HCT116 (cell line): Measurements from ENCODE around the gene PABPC3.

ENCODE experiments used
- EZH2 ChIP-seq: fragments of 200-600 bp; sonication (generic); IDR thresholded peaks from 2 replicates; pipeline ENCODE4 v1.6.1; 2017; ENCODE audit warnings: antibody characterized with exemption, mixed run types
- SP1 ChIP-seq: IDR thresholded peaks from 2 replicates; pipeline ENCODE4 v1.6.1; 2012; ENCODE audit warnings: low read depth
- TF ChIP-seq, protein P1 (sequence below): IDR thresholded peaks from 2 replicates; pipeline ENCODE4 v1.6.1; 2012
- TF ChIP-seq, protein P2 (sequence below): IDR thresholded peaks from 2 replicates; pipeline ENCODE4 v1.6.1; 2012; ENCODE audit warnings: low read depth
- TF ChIP-seq, protein P3 (sequence below), 3 experiments: fragments of 200-600 bp in 1 of 3; sonication (generic) in 1 of 3; IDR thresholded peaks in 2 of 3; conservative IDR thresholded peaks in 1 of 3; 2 replicates each; pipeline ENCODE4 v1.5.1; 2012 to 2017; ENCODE audit warnings: low read depth in 2 of 3, low read length in 2 of 3, antibody characterized with exemption in 1 of 3, borderline replicate concordance in 1 of 3, control low read depth in 1 of 3, mild to moderate bottlenecking in 1 of 3, mixed read lengths in 1 of 3, mixed run types in 1 of 3, moderate library complexity in 1 of 3; ENCODE audit not compliant: insufficient read depth in 1 of 3

DNA sequence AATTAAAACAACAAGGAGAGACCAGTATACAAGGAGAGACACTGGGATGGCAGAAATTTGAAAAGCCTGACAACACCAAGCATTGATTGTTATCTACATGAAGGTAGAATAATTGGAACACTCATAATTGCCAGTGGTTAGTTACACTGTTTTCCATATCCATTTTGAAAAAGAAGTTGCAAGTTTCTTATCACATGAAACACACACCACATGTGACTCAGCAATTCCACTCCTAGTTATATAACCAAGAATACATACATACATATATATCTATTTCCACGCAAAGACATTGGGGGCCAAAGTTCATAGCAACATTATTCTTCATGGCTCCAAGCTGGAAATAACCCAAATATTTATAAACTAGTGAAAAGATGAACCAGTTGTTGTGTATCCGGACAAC is 15.2 kb upstream of the PABPC3 start:
- TF ChIP-seq, protein P1, sequence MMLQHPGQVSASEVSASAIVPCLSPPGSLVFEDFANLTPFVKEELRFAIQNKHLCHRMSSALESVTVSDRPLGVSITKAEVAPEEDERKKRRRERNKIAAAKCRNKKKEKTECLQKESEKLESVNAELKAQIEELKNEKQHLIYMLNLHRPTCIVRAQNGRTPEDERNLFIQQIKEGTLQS, result no peak
- no peak for TF ChIP-seq EZH2
- TF ChIP-seq, protein P2, sequence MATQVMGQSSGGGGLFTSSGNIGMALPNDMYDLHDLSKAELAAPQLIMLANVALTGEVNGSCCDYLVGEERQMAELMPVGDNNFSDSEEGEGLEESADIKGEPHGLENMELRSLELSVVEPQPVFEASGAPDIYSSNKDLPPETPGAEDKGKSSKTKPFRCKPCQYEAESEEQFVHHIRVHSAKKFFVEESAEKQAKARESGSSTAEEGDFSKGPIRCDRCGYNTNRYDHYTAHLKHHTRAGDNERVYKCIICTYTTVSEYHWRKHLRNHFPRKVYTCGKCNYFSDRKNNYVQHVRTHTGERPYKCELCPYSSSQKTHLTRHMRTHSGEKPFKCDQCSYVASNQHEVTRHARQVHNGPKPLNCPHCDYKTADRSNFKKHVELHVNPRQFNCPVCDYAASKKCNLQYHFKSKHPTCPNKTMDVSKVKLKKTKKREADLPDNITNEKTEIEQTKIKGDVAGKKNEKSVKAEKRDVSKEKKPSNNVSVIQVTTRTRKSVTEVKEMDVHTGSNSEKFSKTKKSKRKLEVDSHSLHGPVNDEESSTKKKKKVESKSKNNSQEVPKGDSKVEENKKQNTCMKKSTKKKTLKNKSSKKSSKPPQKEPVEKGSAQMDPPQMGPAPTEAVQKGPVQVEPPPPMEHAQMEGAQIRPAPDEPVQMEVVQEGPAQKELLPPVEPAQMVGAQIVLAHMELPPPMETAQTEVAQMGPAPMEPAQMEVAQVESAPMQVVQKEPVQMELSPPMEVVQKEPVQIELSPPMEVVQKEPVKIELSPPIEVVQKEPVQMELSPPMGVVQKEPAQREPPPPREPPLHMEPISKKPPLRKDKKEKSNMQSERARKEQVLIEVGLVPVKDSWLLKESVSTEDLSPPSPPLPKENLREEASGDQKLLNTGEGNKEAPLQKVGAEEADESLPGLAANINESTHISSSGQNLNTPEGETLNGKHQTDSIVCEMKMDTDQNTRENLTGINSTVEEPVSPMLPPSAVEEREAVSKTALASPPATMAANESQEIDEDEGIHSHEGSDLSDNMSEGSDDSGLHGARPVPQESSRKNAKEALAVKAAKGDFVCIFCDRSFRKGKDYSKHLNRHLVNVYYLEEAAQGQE, result no peak
- TF ChIP-seq, protein P3, sequence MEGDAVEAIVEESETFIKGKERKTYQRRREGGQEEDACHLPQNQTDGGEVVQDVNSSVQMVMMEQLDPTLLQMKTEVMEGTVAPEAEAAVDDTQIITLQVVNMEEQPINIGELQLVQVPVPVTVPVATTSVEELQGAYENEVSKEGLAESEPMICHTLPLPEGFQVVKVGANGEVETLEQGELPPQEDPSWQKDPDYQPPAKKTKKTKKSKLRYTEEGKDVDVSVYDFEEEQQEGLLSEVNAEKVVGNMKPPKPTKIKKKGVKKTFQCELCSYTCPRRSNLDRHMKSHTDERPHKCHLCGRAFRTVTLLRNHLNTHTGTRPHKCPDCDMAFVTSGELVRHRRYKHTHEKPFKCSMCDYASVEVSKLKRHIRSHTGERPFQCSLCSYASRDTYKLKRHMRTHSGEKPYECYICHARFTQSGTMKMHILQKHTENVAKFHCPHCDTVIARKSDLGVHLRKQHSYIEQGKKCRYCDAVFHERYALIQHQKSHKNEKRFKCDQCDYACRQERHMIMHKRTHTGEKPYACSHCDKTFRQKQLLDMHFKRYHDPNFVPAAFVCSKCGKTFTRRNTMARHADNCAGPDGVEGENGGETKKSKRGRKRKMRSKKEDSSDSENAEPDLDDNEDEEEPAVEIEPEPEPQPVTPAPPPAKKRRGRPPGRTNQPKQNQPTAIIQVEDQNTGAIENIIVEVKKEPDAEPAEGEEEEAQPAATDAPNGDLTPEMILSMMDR (IDR thresholded peaks at IDR 0.05 in 2 of 3, conservative IDR thresholded peaks at IDR 0.05 in 1 of 3; ENCODE audit: borderline replicate concordance in 1 of 3, insufficient read depth in 1 of 3, low read depth in 2 of 3, low read length in 2 of 3), result no peak
- TF ChIP-seq SP1, result no peak
